Retinal pigment epithelial cell (primary cell): ENCODE measurements around the gene SLC10A7.

Experiments used
- DNase-seq: peaks from one replicate; pipeline ENCODE4 v3.0.0-alpha.2; 2010; ENCODE audit warnings: low read depth
- H3K4me3 ChIP-seq: 2 replicates; pipeline ENCODE4 v1.5.1; 2011; ENCODE audit warnings: mild to moderate bottlenecking, low read length, control low read depth, moderate library complexity
- CTCF ChIP-seq: conservative IDR thresholded peaks from 2 replicates; pipeline ENCODE4 v1.5.1; 2011; ENCODE audit warnings: low read depth, low read length, control low read depth, inconsistent platforms

Gene SLC10A7

GRCh38 chr4:146291313-146291712 is 230.4 kb downstream of the SLC10A7 start:
- no peak for TF ChIP-seq CTCF
- no peak for DNase-seq
- H3K4me3 ChIP-seq = no peak overlapping the region

- no peak for DNase-seq
- no peak for TF ChIP-seq CTCF
- H3K4me3 ChIP-seq = no peak overlapping the region
Measured at GRCh38 chr4:146288193-146288592, 233.5 kb downstream of the SLC10A7 start.

- no peak overlapping the region for H3K4me3 ChIP-seq
- TF ChIP-seq CTCF = no peak
- DNase-seq = no peak
Measured at GRCh38 chr4:146285037-146285436, 236.7 kb downstream of the SLC10A7 start.

GRCh38 chr4:146283758-146284651 is 237.7 kb downstream of the SLC10A7 start:
- no peak overlapping the region for H3K4me3 ChIP-seq
- TF ChIP-seq CTCF = no peak
- DNase-seq = no peak

- DNase-seq = no peak
- H3K4me3 ChIP-seq = no peak overlapping the region
- no peak for TF ChIP-seq CTCF
Measured at GRCh38 chr4:146282657-146283056, 239.1 kb downstream of the SLC10A7 start.

- DNase-seq = peak; percentile 30
- TF ChIP-seq CTCF = no peak
- H3K4me3 ChIP-seq = no peak overlapping the region
Measured at GRCh38 chr4:146278986-146279385, 242.8 kb downstream of the SLC10A7 start.

GRCh38 chr4:146275370-146275769 is 246.4 kb downstream of the SLC10A7 start:
- DNase-seq = no peak
- H3K4me3 ChIP-seq = no peak overlapping the region
- no peak for TF ChIP-seq CTCF
